HG02840 (cell line): ENCODE data around the gene MBNL2.

ENCODE experiments used
- ATAC-seq: cut with Tn5 transposase; IDR thresholded peaks from one replicate; pipeline ENCODE4 v1.9.1; 2021; ENCODE audit warnings: mild to moderate bottlenecking, moderate library complexity, moderate number of reproducible peaks; ENCODE audit not compliant: unreplicated experiment, low FRiP score

The MBNL2 gene

DNA sequence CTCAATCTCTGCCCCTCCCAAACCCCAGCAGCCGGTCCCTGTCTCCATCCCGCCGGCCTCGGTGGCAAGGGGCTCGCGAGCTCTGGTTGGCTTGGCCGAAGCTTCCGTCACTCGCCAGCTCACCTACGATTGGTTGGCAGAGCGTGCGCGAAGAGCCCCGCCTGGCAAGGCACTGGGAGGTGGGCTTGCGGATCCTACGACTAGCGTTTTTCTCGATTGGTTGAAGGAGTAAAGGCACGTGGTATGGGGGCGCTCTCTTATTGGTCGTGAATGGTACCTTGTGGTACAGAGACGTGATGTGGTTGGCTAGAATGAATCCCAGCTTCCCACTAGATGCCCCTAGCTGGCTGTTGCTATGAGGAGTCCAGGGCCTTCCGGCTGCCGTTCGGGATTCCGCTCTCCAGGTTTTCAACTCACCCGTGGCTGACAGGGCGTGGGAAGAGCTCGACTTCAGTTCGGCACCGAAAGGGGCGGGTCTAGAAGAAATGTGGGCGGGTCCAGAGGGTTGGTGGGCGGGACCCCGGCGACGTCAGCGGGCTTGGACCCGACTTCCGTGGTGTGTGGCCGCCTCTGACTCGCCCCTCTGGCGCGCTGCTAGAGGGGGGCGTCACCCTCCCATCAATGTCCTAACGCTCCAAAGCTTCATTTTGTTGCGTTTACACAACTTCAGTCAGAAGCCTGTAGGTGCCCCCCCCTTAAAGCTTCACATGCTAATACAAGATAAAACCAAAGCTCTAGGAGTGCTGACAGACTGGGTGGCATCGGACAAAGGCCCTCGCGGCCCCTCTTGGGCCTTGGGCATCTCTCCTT is 211.0 kb downstream of the MBNL2 start:
- ATAC-seq: peak; percentile 83

DNA sequence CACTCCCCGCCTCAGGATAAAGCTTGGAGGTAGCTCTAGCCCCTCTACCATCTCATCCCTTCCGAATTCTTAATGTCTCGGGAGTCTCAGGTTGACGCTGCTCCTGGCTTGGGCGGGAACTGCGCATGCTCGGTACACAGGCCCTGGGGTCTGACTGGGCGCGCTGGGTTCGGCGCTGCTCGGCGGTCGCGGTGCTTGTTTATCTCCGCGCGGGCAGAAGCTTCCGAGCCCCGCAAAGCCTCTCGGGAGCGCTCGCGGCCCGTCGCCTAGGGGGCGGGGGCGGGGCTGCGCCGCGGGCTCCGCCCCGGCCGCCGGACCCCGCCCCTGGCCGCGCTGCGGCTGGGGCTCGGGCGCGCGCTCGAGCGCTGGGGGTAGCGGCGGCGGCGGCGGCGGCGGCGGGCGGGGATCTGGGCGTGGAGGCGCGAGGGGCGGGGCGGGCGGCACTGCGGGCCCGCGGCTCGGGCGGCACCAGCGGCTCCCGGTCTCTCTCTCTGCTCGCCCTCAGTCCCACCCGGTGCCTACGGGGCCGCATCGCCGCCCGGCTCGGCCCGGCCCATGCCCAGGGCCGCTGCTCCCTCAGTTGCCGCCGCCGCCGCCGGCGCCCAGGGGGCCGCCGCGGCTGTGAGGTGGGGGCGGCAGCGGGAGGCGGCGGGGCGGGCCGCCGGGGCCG is 211.7 kb downstream of the MBNL2 start, which contains the start of gene RAP2A:
TSS of gene RAP2A (plus strand) at position 443 of the 670 bp plus-strand sequence. CDS start 302 bp downstream, outside the sequence.
- peak; percentile 40 for ATAC-seq

- peak; percentile 0 for ATAC-seq
Measured at GRCh38 chr13:97434397-97435201, 212.5 kb downstream of the MBNL2 start.

DNA sequence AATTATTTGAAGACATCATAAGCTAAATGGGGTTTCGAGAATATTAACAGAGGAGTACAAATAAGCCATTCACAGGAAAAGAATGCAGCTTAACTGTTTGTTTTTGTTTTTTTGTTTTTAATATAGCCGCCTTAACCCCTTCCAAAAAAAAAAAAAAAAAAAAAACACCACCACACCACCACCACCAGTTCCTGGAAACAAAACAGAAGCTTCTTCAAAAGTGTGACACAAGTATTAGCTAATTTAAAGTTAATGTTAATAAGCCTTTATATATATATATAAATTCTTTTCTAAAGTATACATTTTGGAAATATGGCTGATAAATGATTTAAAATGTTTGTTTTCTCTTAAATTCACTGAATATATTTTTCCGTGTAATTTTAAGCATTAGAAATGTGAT is 213.2 kb downstream of the MBNL2 start:
- no peak for ATAC-seq

- ATAC-seq: no peak
Measured at GRCh38 chr13:97435794-97436193, 213.7 kb downstream of the MBNL2 start.

GRCh38 chr13:97436845-97437244 is 214.7 kb downstream of the MBNL2 start:
- no peak for ATAC-seq

DNA sequence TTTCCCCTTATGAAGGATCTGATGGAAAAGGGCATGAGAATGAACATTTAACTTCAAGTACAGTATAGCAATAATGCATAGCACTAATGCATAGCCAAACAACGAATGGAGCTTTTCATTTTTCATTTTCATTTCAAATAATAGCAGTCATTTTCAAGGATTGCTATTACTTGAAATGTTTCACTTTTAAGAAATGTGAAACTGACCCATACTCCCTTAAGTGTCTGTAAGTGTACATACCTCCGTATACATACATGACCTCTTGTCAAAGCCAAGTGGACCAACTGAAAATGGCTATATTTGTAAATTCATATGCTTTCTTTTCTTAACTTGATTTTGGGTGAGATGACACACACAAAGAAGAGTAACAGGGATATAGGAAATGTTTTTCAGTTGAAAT is 215.6 kb downstream of the MBNL2 start:
- ATAC-seq: no peak

DNA sequence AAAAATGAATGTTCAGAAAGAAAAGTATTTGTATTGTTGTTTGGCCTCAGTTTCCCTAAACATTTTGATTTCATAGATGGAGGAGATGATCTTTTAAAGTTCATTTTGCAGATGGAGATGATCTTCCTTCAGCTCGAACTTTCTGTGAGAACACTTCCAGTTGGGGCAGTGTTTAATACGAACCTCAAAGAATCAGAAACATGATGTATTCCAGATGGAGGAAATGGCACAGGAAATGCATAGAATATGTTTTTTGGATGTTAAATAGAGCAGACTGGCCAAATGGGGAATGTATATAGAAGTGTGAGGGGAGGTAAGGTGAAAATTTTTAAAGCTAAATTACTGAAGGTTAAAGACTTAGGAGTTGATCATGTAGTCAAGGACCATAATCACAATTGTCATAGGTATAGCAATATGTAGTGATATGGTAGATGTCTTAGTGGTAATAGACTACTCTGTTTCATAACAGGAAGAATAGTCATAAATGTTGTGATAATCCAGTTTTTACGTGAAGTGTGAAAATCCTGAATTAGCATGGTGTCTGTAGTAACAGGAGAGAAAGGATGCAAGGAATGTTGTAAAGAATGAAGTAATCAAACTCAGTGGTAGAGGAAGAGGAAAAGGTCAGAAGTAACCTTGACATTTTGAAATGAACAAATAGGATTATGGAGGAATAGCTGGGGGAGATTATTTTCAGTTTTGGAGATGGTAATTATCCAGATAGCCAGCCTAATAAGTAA is 216.9 kb downstream of the MBNL2 start:
- ATAC-seq: no peak

GRCh38 chr13:97440598-97441170 is 218.6 kb downstream of the MBNL2 start:
- no peak for ATAC-seq

DNA sequence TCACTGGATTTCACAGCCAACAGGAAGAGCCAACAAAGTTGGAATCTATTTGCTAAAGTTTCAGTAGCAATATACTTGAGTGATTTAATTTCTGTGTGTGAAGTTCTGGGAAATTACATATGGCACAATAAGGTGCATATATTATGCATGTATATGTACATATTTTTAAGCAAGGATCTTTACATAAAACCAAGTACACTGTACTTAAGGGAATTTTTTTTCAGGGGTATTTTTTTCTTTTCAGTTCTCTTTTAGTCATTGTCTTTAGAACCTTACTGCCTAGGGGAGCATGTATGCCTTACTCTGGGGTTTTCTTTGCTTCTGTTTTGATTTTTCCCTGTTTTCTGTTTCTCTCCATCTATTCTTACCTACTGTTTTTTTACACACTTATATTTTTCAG is 219.2 kb downstream of the MBNL2 start:
- ATAC-seq: no peak
